HEK293T (cell line): ENCODE data around the gene OGDH.

Source experiments
- CTCF ChIA-PET: fragments of 350-600 bp; formaldehyde crosslinking; extraction: SDS; loops from one replicate; lab custom pipeline; 2021; ENCODE audit warnings: antibody characterized with exemption, inconsistent platforms; lab: Yijun Ruan, JAX
- POLR2A ChIA-PET: fragments of 350-600 bp; formaldehyde crosslinking; extraction: SDS; loops from one replicate; lab custom pipeline; 2020; ENCODE audit warnings: antibody characterized with exemption, inconsistent platforms; lab: Yijun Ruan, JAX
- DNase-seq: peaks from one replicate; pipeline ENCODE4 v3.0.0; 2012; ENCODE audit warnings: mixed read lengths; ENCODE audit errors: extremely low spot score
- ARNT ChIP-seq: fragments of 450-650 bp; IDR thresholded peaks from 2 replicates; pipeline ENCODE4 v1.6.1; 2017; ENCODE audit warnings: mild to moderate bottlenecking
- BHLHE40 ChIP-seq: fragments of 450-650 bp; IDR thresholded peaks from 2 replicates; pipeline ENCODE4 v1.6.1; 2016; ENCODE audit warnings: mild to moderate bottlenecking, moderate library complexity, borderline replicate concordance
- CTBP1 ChIP-seq: fragments of 450-650 bp; IDR thresholded peaks from 2 replicates; pipeline ENCODE4 v1.6.1; 2016; ENCODE audit warnings: borderline replicate concordance
- ELF4 ChIP-seq: fragments of 450-650 bp; IDR thresholded peaks from 2 replicates; pipeline ENCODE4 v1.6.1; 2017; ENCODE audit warnings: antibody characterized with exemption
- FOXA1 ChIP-seq: fragments of 450-650 bp; IDR thresholded peaks from 2 replicates; pipeline ENCODE4 v1.6.1; 2016; ENCODE audit warnings: mild to moderate bottlenecking
- FOXK2 ChIP-seq: fragments of 450-650 bp; IDR thresholded peaks from 2 replicates; pipeline ENCODE4 v1.6.1; 2016; ENCODE audit warnings: mild to moderate bottlenecking
- FOXM1 ChIP-seq: fragments of 450-650 bp; IDR thresholded peaks from 2 replicates; pipeline ENCODE4 v1.6.1; 2017; ENCODE audit warnings: mild to moderate bottlenecking, borderline replicate concordance
- HDGF ChIP-seq: fragments of 450-650 bp; IDR thresholded peaks from 2 replicates; pipeline ENCODE4 v1.6.1; 2017; ENCODE audit warnings: antibody characterized with exemption, borderline replicate concordance
- L3MBTL2 ChIP-seq: fragments of 450-650 bp; conservative IDR thresholded peaks from 2 replicates; pipeline ENCODE4 v1.6.1; 2016; ENCODE audit warnings: mild to moderate bottlenecking
- LEF1 ChIP-seq: fragments of 450-650 bp; IDR thresholded peaks from 2 replicates; pipeline ENCODE4 v1.6.1; 2017; ENCODE audit warnings: mild to moderate bottlenecking, borderline replicate concordance
- NFRKB ChIP-seq: fragments of 450-650 bp; IDR thresholded peaks from 2 replicates; pipeline ENCODE4 v1.6.1; 2016; ENCODE audit warnings: mild to moderate bottlenecking, moderate library complexity
- SP1 ChIP-seq: fragments of 450-650 bp; IDR thresholded peaks from 2 replicates; pipeline ENCODE4 v1.6.1; 2017
- SUZ12 ChIP-seq: fragments of 450-650 bp; IDR thresholded peaks from 2 replicates; pipeline ENCODE4 v1.6.1; 2016; ENCODE audit warnings: mild to moderate bottlenecking
- TARDBP ChIP-seq: fragments of 450-650 bp; IDR thresholded peaks from 2 replicates; pipeline ENCODE4 v1.6.1; 2016
- ZNF384 ChIP-seq: fragments of 450-650 bp; IDR thresholded peaks from 2 replicates; pipeline ENCODE4 v1.6.1; 2016
- TF ChIP-seq, protein P1 (sequence below): fragments of 450-650 bp; IDR thresholded peaks from 2 replicates; pipeline ENCODE4 v1.6.1; 2016

The OGDH gene

DNA sequence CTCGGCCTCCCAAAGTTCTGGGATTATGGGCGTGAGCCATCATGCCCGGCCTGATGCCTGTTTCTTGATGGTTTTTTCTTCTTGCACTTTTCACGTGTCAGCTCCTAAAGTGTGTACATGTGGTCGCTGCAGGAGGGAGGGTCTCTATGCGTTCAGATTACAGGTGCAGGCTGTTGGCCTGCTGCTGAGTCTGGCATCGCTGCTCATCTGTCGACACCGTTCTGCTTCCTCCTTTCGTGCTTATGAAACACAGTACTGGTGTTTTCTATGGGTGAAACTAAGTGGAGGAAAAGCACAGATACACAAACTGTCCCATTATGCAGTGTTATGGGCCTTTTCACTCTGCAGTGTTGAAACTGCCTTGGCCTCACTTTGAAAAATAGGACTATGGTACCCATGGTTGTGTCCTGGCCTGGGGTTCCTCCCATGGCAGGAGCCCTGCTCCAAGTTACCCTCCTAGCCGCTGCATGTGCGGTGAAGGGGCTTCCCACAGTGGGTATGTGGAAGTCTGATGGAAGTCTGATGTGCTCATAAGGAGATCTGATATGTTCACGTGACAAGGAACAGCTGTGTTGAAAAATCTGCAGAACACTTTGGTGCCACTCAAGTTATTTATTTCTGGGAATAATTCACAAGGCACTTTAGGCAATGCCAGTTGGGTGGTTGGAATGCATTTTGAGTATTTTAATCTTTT, 23.5 kb downstream of the OGDH start:
- ChIA-PET CTCF (no interaction called here), POLR2A (interaction anchor here (1.4 kb wide), 1 partner anchor 9 kb away, joined by 3 read pairs; no protein-coding TSS in a partner anchor)
- no peak for TF ChIP-seq BHLHE40
- no peak for TF ChIP-seq CTBP1
- TF ChIP-seq FOXK2: no peak
- TF ChIP-seq, protein P1, sequence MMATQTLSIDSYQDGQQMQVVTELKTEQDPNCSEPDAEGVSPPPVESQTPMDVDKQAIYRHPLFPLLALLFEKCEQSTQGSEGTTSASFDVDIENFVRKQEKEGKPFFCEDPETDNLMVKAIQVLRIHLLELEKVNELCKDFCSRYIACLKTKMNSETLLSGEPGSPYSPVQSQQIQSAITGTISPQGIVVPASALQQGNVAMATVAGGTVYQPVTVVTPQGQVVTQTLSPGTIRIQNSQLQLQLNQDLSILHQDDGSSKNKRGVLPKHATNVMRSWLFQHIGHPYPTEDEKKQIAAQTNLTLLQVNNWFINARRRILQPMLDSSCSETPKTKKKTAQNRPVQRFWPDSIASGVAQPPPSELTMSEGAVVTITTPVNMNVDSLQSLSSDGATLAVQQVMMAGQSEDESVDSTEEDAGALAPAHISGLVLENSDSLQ: no peak
- TF ChIP-seq L3MBTL2: no peak
- no peak for TF ChIP-seq SP1
- TF ChIP-seq NFRKB: no peak
- no peak for TF ChIP-seq TARDBP
- no peak for TF ChIP-seq ARNT
- TF ChIP-seq LEF1: no peak
- TF ChIP-seq FOXA1: no peak
- no peak for TF ChIP-seq HDGF
- no peak for TF ChIP-seq SUZ12
- no peak for TF ChIP-seq ELF4
- TF ChIP-seq FOXM1: no peak
- no peak for TF ChIP-seq ZNF384
- no peak for DNase-seq

DNA sequence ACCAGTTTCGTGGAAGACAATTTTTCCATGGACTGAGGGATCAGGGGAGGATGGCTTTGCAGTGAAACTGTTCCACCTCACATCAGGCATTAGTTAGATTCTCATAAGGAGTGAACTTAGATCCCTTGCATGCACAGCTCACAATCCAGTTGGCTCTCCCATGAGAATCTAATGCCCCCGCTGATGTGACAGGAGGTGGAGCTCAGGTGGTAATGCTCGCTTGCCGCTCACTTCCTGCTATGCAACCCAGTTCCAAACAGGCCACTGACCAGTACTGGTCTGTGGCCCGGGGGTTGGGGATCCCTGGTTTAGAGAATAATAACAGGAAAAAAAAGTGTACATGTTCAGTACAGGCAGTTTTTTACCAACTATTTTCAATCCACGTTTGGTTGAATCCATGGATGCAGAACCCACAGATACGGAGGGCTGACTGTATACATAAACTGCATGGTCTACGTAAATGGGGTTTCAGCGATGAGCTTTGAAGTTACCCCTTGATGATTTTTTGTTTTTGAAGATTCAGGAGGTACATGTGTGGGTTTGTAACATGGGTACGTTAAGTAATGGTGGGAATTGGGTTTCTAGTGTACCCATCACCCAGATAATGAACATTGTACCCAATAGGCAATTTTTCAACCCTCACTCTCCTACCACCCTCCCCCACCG, 24.5 kb downstream of the OGDH start:
- ChIA-PET POLR2A (interaction anchor here (1.4 kb wide), 1 partner anchor 8 kb away, joined by 3 read pairs; no protein-coding TSS in a partner anchor), CTCF (no interaction called here)
- TF ChIP-seq NFRKB (no peak), TARDBP (no peak), FOXK2 (no peak), ELF4 (no peak), HDGF (no peak), ZNF384 (no peak), ARNT (no peak), SP1 (no peak), SUZ12 (no peak), CTBP1 (no peak), L3MBTL2 (no peak)
- TF ChIP-seq, protein P1: no peak
- no peak for DNase-seq

DNA sequence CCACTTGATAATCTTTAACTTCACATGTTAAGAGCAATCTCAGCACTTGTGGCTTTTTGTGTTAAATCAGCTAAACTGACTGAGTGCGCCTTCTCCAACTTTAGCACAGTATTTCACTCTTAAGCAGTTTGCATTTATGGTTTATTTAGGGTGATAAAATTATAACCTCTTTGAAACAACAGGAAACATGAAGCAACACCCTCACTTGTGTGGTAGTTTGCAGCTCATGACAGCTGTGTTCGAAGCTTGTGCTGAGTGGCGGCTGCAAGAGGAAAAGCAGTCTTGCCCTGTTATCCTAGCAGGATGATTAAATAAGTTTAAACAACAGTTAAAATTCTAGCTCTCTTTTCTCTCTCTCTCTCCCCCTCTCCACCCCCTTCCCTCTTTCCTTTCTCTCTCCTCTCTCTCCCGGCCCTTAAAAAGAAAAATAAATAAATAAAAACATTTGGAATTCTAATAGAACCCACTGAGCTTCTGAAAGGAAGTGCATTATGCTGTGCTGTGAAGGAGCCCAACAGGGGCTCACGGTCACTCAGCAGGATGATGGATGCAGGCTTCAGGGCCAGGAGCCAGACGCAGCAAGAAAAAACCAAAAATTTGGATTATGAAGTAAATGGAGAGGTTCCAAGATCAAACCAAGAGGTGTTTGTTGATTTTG, 25.2 kb downstream of the OGDH start:
- no peak for DNase-seq
- POLR2A ChIA-PET: interaction anchor here (0.7 to 1.4 kb wide), 2 partner anchors 7 to 139 kb away, joined by 3 read pairs; no protein-coding TSS in a partner anchor
- CTCF ChIA-PET: no interaction called here
- TF ChIP-seq ELF4 (no peak), FOXM1 (no peak), ZNF384 (no peak), LEF1 (no peak), SP1 (no peak), HDGF (no peak), FOXK2 (no peak), NFRKB (no peak), SUZ12 (no peak), L3MBTL2 (no peak), ARNT (no peak), FOXA1 (no peak), BHLHE40 (no peak), TARDBP (no peak), CTBP1 (no peak)
- TF ChIP-seq, protein P1: no peak

DNA sequence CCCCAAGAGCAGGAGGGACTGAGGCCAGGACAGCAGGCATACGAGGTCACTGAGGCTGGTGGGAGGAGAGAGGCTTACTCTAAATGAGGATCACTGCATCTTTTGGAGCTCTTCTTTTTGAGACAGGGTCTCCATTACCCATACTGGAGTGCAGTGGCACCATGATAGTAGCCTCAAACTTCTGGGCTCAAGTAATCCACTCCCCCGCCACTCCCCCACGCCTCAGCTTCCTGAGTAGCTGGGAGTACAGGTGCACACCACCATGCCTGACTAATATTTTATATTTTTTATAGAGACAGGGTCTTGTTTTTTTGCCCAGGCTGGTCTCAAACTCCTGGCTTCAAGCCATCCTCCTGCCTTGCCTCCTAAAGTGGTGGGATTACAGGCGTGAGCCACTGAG, 25.8 kb downstream of the OGDH start:
- no peak for TF ChIP-seq HDGF
- TF ChIP-seq SP1: no peak
- no peak for TF ChIP-seq L3MBTL2
- TF ChIP-seq FOXM1: no peak
- TF ChIP-seq SUZ12: no peak
- no peak for TF ChIP-seq ELF4
- TF ChIP-seq FOXK2: no peak
- no peak for TF ChIP-seq LEF1
- no peak for TF ChIP-seq BHLHE40
- no peak for TF ChIP-seq NFRKB
- TF ChIP-seq TARDBP: no peak
- no peak for TF ChIP-seq ZNF384
- TF ChIP-seq ARNT: no peak
- TF ChIP-seq CTBP1: no peak
- TF ChIP-seq FOXA1: no peak
- TF ChIP-seq, protein P1: no peak
- no peak for DNase-seq
- CTCF ChIA-PET: no interaction called here
- POLR2A ChIA-PET: interaction anchor here (0.7 kb wide), 1 partner anchor 139 kb away, joined by 3 read pairs; no protein-coding TSS in a partner anchor
